T-helper 1 cell treated with Interleukin-12 subunit alpha and Interleukin-12 subunit beta and Interleukin-4 antibody, amounts not matched to agents 30 ng/mL and 1 ng/mL, for 36 hours (primary cell): ENCODE data around the gene SACS. TPM values are rescaled to one million over a fixed set of nuclear protein-coding genes. Genes with fewer than 3 reads are reported as not detected.
"Not testable (repeated sequence)": the region's sequence is repeated elsewhere in the genome, so short reads cannot be mapped to it uniquely, and the experiment has no call there.

Source experiments
- intact Hi-C: fragments of 100-400 bp; cut with micrococcal nuclease; formaldehyde crosslinking; loops from one replicate; pipeline ENCODE4 v1.15.1; 2024
- total RNA-seq: library from RNA; stranded (reverse); gene quantifications from 2 replicates; pipeline ENCODE4 v1.2.3, GENCODE V29; 2022

Gene SACS
- total RNA-seq, 1 donor from 2014 or later = 19.8 TPM

- intact Hi-C loops = loop anchor here (2.0 to 10.0 kb wide), 3 partner anchors 54 to 644 kb away; no protein-coding TSS in a partner anchor
These were observed 112.5 kb downstream of the SACS start for GRCh38 chr13:23320926-23321534.

GRCh38 chr13:23319883-23320224 lies 113.6 kb downstream of the SACS start:
- intact Hi-C loops = loop anchor here (2.0 to 10.0 kb wide), 3 partner anchors 55 to 645 kb away; no protein-coding TSS in a partner anchor

GRCh38 chr13:23314837-23315236 lies 118.7 kb downstream of the SACS start:
- intact Hi-C loops = not testable (repeated sequence)

GRCh38 chr13:23292586-23292985 lies 140.9 kb downstream of the SACS start:
- intact Hi-C loops = no loop called here

- intact Hi-C loops = no loop called here
These were observed 143.6 kb downstream of the SACS start for GRCh38 chr13:23289917-23290357.

- intact Hi-C loops = no loop called here
These were observed 144.5 kb downstream of the SACS start for GRCh38 chr13:23288995-23289394.

GRCh38 chr13:23288564-23288963 lies 144.9 kb downstream of the SACS start:
- intact Hi-C loops = no loop called here

GRCh38 chr13:23279321-23279720 lies 154.2 kb downstream of the SACS start:
- intact Hi-C loops = no loop called here

Other genes with a start within 250 kb of the SACS start
- gene TNFRSF19, start 136.7 kb upstream of the SACS start, total RNA-seq = 0.12 and 0.15 TPM in 2 replicates